ENCODE results near the gene MLIP. TPM values are rescaled to one million over a fixed set of nuclear protein-coding genes. Genes with fewer than 3 reads are reported as not detected.

The MLIP gene
- total and polyA plus RNA-seq, 2 of the 8 experiments (the other 6 are each of a cell fraction or from before 2014, with no cell fraction given), result not detected

- POLR2A ChIA-PET (ENCODE audit: partially characterized antibody), result no interaction called here
- WGBS, 2 experiments (ENCODE audit: extremely low coverage in 1 of 2, insufficient coverage in 1 of 2, insufficient read length in 1 of 2, insufficient replicate concordance in 2 of 2, low coverage in 1 of 2, low lambda C conversion rate in 2 of 2, missing lambda C conversion rate in 1 of 2), result 90% methylated on average over 7 of the region's 7 CpGs; no CpG with 5 or more reads in 1 of the 2 experiments
- no peak for TF ChIP-seq POLR2AphosphoS5 (IDR thresholded peaks at IDR 0.05; ENCODE audit: low read depth, low read length)
- no peak for TF ChIP-seq SIN3A (conservative IDR thresholded peaks at IDR 0.05 in 1 of 2, IDR thresholded peaks at IDR 0.05 in 1 of 2; ENCODE audit: low read depth in 1 of 2, low read length in 2 of 2)
- TF ChIP-seq SRF (IDR thresholded peaks at IDR 0.05; ENCODE audit: low read depth, low read length), result no peak
- TF ChIP-seq NRF1 (IDR thresholded peaks at IDR 0.05; ENCODE audit: low read depth, low read length), result no peak
- no peak for TF ChIP-seq PHF8 (conservative IDR thresholded peaks at IDR 0.05; ENCODE audit: low read depth, low read length)
- TF ChIP-seq EGR1 (IDR thresholded peaks at IDR 0.05; ENCODE audit: borderline replicate concordance, low read depth, low read length), result no peak
- no peak for TF ChIP-seq TCF12 (IDR thresholded peaks at IDR 0.05; ENCODE audit: low read depth, low read length)
- no peak for TF ChIP-seq SP1 (IDR thresholded peaks at IDR 0.05; ENCODE audit: low read depth, low read length)
- TF ChIP-seq SAP30 (IDR thresholded peaks at IDR 0.05; ENCODE audit: insufficient read depth, insufficient replicate concordance, low read length), result no peak
- TF ChIP-seq EP300 (IDR thresholded peaks at IDR 0.05; ENCODE audit: borderline replicate concordance in 1 of 2, low read depth in 2 of 2, low read length in 2 of 2), result no peak
- TF ChIP-seq HDAC2 (IDR thresholded peaks at IDR 0.05; ENCODE audit: borderline replicate concordance in 1 of 2, low read depth in 2 of 2, low read length in 2 of 2), result no peak
- no peak for TF ChIP-seq POU5F1 (IDR thresholded peaks at IDR 0.05; ENCODE audit: low read depth, low read length)
- TF ChIP-seq NANOG (IDR thresholded peaks at IDR 0.05; ENCODE audit: insufficient read depth, low read depth, low read length, poor library complexity, severe bottlenecking), result no peak
Measured at GRCh38 chr6:54183616-54184015, 72.4 kb downstream of the MLIP start.

More at GRCh38 chr6:54183616-54184015, 72.4 kb downstream of the MLIP start:
- Histone ChIP-seq H4K20me1 (replicated peaks in 1 of 2; ENCODE audit: control insufficient read depth in 1 of 2, insufficient read depth in 2 of 2, low read length in 2 of 2) (no peaks in the 10 kb centered on the region), H2BK5ac (ENCODE audit: low read depth, low read length) (no peak overlapping the region), H2AK5ac (ENCODE audit: low read depth, low read length) (no peak overlapping the region), H3K18ac (ENCODE audit: extremely low read depth, low read length) (no peak overlapping the region), H3K27me3 (replicated peaks in 1 of 4; ENCODE audit: control insufficient read depth in 3 of 4, extremely low read depth in 1 of 4, insufficient read depth in 3 of 4, low read length in 3 of 4) (no peaks in the 10 kb centered on the region), H3K23me2 (ENCODE audit: low read depth, low read length) (no peaks in the 10 kb centered on the region), H2BK120ac (replicated peaks; ENCODE audit: low read depth, low read length) (no peak overlapping the region), H3K79me1 (ENCODE audit: low read depth, low read length) (no peaks in the 10 kb centered on the region), H3K4me2 (ENCODE audit: insufficient read depth in 1 of 2, low read depth in 2 of 2, low read length in 2 of 2) (no peak overlapping the region), H3K14ac (ENCODE audit: insufficient read length) (no peak overlapping the region), H3K4me3 (ENCODE audit: extremely low read depth in 1 of 4, insufficient read depth in 2 of 4, low read depth in 3 of 4, low read length in 4 of 4) (no peak overlapping the region), H3K4ac (replicated peaks; ENCODE audit: insufficient read length, low read depth, low read length) (no peak overlapping the region), H2BK15ac (ENCODE audit: low read length) (no peak overlapping the region), H2AFZ (ENCODE audit: low read length) (no peak overlapping the region), H2BK12ac (ENCODE audit: low read depth, low read length) (no peak overlapping the region), H3K79me2 (ENCODE audit: control insufficient read depth in 1 of 2, insufficient read depth in 2 of 2, low read length in 2 of 2) (no peaks in the 10 kb centered on the region), H3K9me3 (ENCODE audit: insufficient read depth in 2 of 2, low read depth in 1 of 2, low read length in 1 of 2) (no peaks in the 10 kb centered on the region), H4K5ac (ENCODE audit: insufficient read length, low read depth, low read length) (no peak overlapping the region), H3K4me1 (replicated peaks in 1 of 4; ENCODE audit: control insufficient read depth in 3 of 4, insufficient read depth in 4 of 4, low read length in 3 of 4) (no peaks in the 10 kb centered on the region), H3K23ac (ENCODE audit: insufficient read length) (no peak overlapping the region), H4K91ac (replicated peaks; ENCODE audit: insufficient read length, low read length) (no peak overlapping the region), H3K56ac (replicated peaks; ENCODE audit: insufficient read length, low read depth, low read length) (no peak overlapping the region), H4K8ac (ENCODE audit: extremely low read depth, insufficient read depth, low read length) (no peak overlapping the region), H3K27ac (ENCODE audit: low read depth, low read length) (no peak overlapping the region), H2BK20ac (ENCODE audit: low read length) (no peak overlapping the region), H3K9ac (replicated peaks in 1 of 4; ENCODE audit: extremely low read depth in 1 of 4, low read depth in 3 of 4, low read length in 3 of 4) (no peak overlapping the region), H3K36me3 (ENCODE audit: control insufficient read depth in 2 of 4, insufficient read depth in 4 of 4, low read length in 3 of 4) (no peaks in the 10 kb centered on the region)
- CTCF ChIA-PET (ENCODE audit: partially characterized antibody), result no interaction called here
- FAIRE-seq (no peak), DNase-seq (ENCODE audit: low read depth in 1 of 2, low spot score in 2 of 2) (no peak)
